Jurkat, Clone E6-1 (cell line): ENCODE results near the gene ATAD3A.

Source experiments
- DNase-seq: peaks from one replicate; pipeline ENCODE4 v3.0.0-alpha.2; 2011; ENCODE audit warnings: low read depth, low spot score
- H3K4me3 ChIP-seq: 2 replicates; pipeline ENCODE4 v1.5.1; 2011; ENCODE audit warnings: mild to moderate bottlenecking, low read length, control low read depth, moderate library complexity

Gene ATAD3A

GRCh38 chr1:1564268-1564667 is 52.3 kb downstream of the ATAD3A start:
- H3K4me3 ChIP-seq: no peak overlapping the region
- no peak for DNase-seq

GRCh38 chr1:1565340-1565739 is 53.4 kb downstream of the ATAD3A start:
- no peak overlapping the region for H3K4me3 ChIP-seq
- no peak for DNase-seq

GRCh38 chr1:1567152-1567875 is 55.4 kb downstream of the ATAD3A start:
- DNase-seq: no peak
- H3K4me3 ChIP-seq: no peak overlapping the region

GRCh38 chr1:1567891-1568291 is 55.9 kb downstream of the ATAD3A start:
- no peak overlapping the region for H3K4me3 ChIP-seq
- no peak for DNase-seq

GRCh38 chr1:1569341-1569740 is 57.4 kb downstream of the ATAD3A start:
- H3K4me3 ChIP-seq: no peak overlapping the region
- no peak for DNase-seq

- peak; percentile 62 for DNase-seq
- peak overlapping the region; percentile 97 for H3K4me3 ChIP-seq
These were observed 62.1 kb downstream of the ATAD3A start for GRCh38 chr1:1573843-1574720.

- peak within 1 kb of the TSS; percentile 97 for H3K4me3 ChIP-seq
- DNase-seq: peak; percentile 89
These were observed 63.0 kb downstream of the ATAD3A start, which contains the start of gene SSU72 for GRCh38 chr1:1574721-1575537. Gene SSU72, minus strand, starts transcription at chr1:1574863. Its CDS starts 306 bp downstream, at chr1:1574557.

GRCh38 chr1:1577367-1578011 is 65.5 kb downstream of the ATAD3A start:
- DNase-seq: no peak
- H3K4me3 ChIP-seq: no peak overlapping the region

- H3K4me3 ChIP-seq: no peak overlapping the region
- DNase-seq: no peak
These were observed 66.5 kb downstream of the ATAD3A start for GRCh38 chr1:1578371-1578940.

GRCh38 chr1:1582585-1583346 is 70.8 kb downstream of the ATAD3A start:
- H3K4me3 ChIP-seq: no peak overlapping the region
- no peak for DNase-seq

GRCh38 chr1:1583347-1584010 is 71.5 kb downstream of the ATAD3A start:
- no peak overlapping the region for H3K4me3 ChIP-seq
- no peak for DNase-seq
